Psoas muscle (tissue), 8 donors: ENCODE results near the gene ESRP2. TPM values are rescaled to one million over a fixed set of nuclear protein-coding genes. Genes with fewer than 3 reads are reported as not detected.

Experiments
- ATAC-seq, 4 donors: fragments of 200-7000 bp; cut with Tn5 transposase; one replicate each; pipeline ENCODE4 v1.9.1; 2020; ENCODE audit warnings: moderate library complexity in 3 of 4, mild to moderate bottlenecking in 2 of 4
- DNase-seq, 2 donors: peaks; one replicate each; pipeline ENCODE4 v3.0.0-alpha.2; 2020
- H3K27ac ChIP-seq: fragments of 200-600 bp; one replicate; pipeline ENCODE4 v1.8.0; 2022
- H3K27me3 ChIP-seq, 3 donors: fragments of 200-600 bp in 1 of 3; one replicate each; pipeline versions ENCODE4 v1.6.1 to v1.8.0; 2013 to 2022; ENCODE audit warnings: low read length in 2 of 3, mild to moderate bottlenecking in 2 of 3, moderate library complexity in 1 of 3; ENCODE audit not compliant: insufficient read depth in 3 of 3
- H3K36me3 ChIP-seq, 2 donors: fragments of 200-600 bp in 1 of 2; one replicate each; pipeline versions ENCODE4 v1.6.1 to v1.8.0; 2013 to 2022; ENCODE audit warnings: low read depth in 1 of 2, mild to moderate bottlenecking in 1 of 2, moderate library complexity in 1 of 2; ENCODE audit not compliant: insufficient read depth in 1 of 2
- H3K4me1 ChIP-seq: fragments of 200-600 bp; one replicate; pipeline ENCODE4 v1.8.0; 2022
- H3K4me3 ChIP-seq: fragments of 200-600 bp; one replicate; pipeline ENCODE4 v1.8.0; 2022; ENCODE audit warnings: mild to moderate bottlenecking
- H3K9me3 ChIP-seq: fragments of 200-600 bp; one replicate; pipeline ENCODE4 v1.8.0; 2022
- CTCF ChIP-seq: fragments of 200-600 bp; IDR thresholded peaks from one replicate; pipeline ENCODE4 v1.8.0; 2022; ENCODE audit warnings: antibody characterized with exemption
- WGBS, 3 donors: extraction: QIAGEN DNeasy Blood & Tissue Kit; methylation state at CpG; one replicate each; pipeline versions ENCODE4 v1.1.6 to v1.1.7; 2013; 5-methylcytosine and 5-hydroxymethylcytosine counted together
- intact Hi-C, 2 donors: fragments of 100-400 bp; cut with DNase I; formaldehyde crosslinking; loops; one replicate each; pipeline versions ENCODE4 v1.11.0 to v1.14.2; 2022
- polyA plus RNA-seq, 3 donors: library from polyadenylated mRNA; stranded (reverse); fragments of 200-250 nt; gene quantifications; one replicate each; pipeline ENCODE4 v1.2.3, GENCODE V29; 2013
- total RNA-seq, 4 donors: library from RNA; stranded (reverse); fragmentation: NEBNext Ultra II Directional in 2 of 4; extraction: Animal tissue kit (Norgen Biotek cat#: 25700) in 2 of 4; gene quantifications; one replicate each; pipeline versions ENCODE4 v1.2.1 to v1.2.4, GENCODE V29; 2021 to 2023
- donor health status: healthy with polysubstance abuse.
- donor health status: DM: no; HTN: no; CAD: no; lungs with moderate emphysema.
- donor health status: Bipolar disorder and iron deficiency.
- donor health status: healthy.
- donor health status: DM: yes; HTN: yes; CAD: no.
- donor health status: DM: no; HTN: no; CAD: no.
- donor health status: DM: no; HTN: no; CAD: no.
- donor health status: DM: yes; HTN: yes; CAD: no.

The ESRP2 gene
- total and polyA plus RNA-seq, 7 donors = 0.03 to 0.08 (median 0.05) TPM; not detected in 4

- TF ChIP-seq CTCF = no peak
- WGBS, 3 donors = 72 to 85% (median 82%) methylated on average over 4 of the region's 4 CpGs
- DNase-seq = no peak
- ATAC-seq = no peak
- Histone ChIP-seq H3K27ac (peak overlapping the region; percentile 80), H3K36me3 (peaks cover 2 to 40% of the 10 kb centered on the region in 2 donors), H3K4me3 (no peak overlapping the region), H3K9me3 (no peaks in the 10 kb centered on the region), H3K27me3 (no peaks in the 10 kb centered on the region), H3K4me1 (peaks cover 32% of the 10 kb centered on the region)
- intact Hi-C loops = loop anchor here (5.0 kb wide), 3 partner anchors 129 to 154 kb away; no protein-coding TSS in a partner anchor
These were observed 9.8 kb downstream of the ESRP2 start for GRCh38 chr16:68226116-68226515.

- no peak for TF ChIP-seq CTCF
- peaks cover 4 to 32% of the 10 kb centered on the region in 2 donors for H3K36me3 ChIP-seq
- H3K4me1 ChIP-seq = peaks cover 24% of the 10 kb centered on the region
- DNase-seq (no peak), ATAC-seq (no peak)
- peak overlapping the region; percentile 20 for H3K27ac ChIP-seq
- no peaks in the 10 kb centered on the region for H3K9me3 ChIP-seq
- no peak overlapping the region for H3K4me3 ChIP-seq
- WGBS, 3 donors = 90 to 93% (median 90%) methylated on average over 1 of the region's 1 CpG
- intact Hi-C loops = no loop called here
- H3K27me3 ChIP-seq = no peaks in the 10 kb centered on the region
These were observed 12.9 kb downstream of the ESRP2 start for GRCh38 chr16:68223072-68223471.

- DNase-seq (no peak), ATAC-seq (no peak)
- Histone ChIP-seq H3K27me3 (no peaks in the 10 kb centered on the region), H3K4me1 (peaks cover 4% of the 10 kb centered on the region), H3K4me3 (no peak overlapping the region), H3K36me3 (peaks cover 2 to 30% of the 10 kb centered on the region in 2 donors), H3K27ac (peak overlapping the region; percentile 28), H3K9me3 (no peaks in the 10 kb centered on the region)
- WGBS, 3 donors = 90% methylated on average over 6 of the region's 6 CpGs
- TF ChIP-seq CTCF = no peak
- intact Hi-C loops = no loop called here
These were observed 16.1 kb downstream of the ESRP2 start for GRCh38 chr16:68219725-68220351.

- Histone ChIP-seq H3K27ac (no peak overlapping the region), H3K9me3 (no peaks in the 10 kb centered on the region), H3K4me1 (peaks cover 10% of the 10 kb centered on the region), H3K36me3 (peaks cover 2 to 25% of the 10 kb centered on the region in 2 donors), H3K4me3 (no peak overlapping the region), H3K27me3 (no peaks in the 10 kb centered on the region)
- 88 to 92% (median 91%) methylated on average over 4 of the region's 4 CpGs for WGBS, 3 donors
- ATAC-seq (no peak), DNase-seq (no peak)
- no peak for TF ChIP-seq CTCF
- intact Hi-C loops = no loop called here
These were observed 18.4 kb downstream of the ESRP2 start for GRCh38 chr16:68217506-68217905.

GRCh38 chr16:68216240-68216639, 19.7 kb downstream of the ESRP2 start:
- WGBS, 3 donors = 93 to 98% (median 95%) methylated on average over 3 of the region's 3 CpGs

More at GRCh38 chr16:68216240-68216639, 19.7 kb downstream of the ESRP2 start:
- Histone ChIP-seq H3K27me3 (no peaks in the 10 kb centered on the region), H3K27ac (no peak overlapping the region), H3K4me3 (no peak overlapping the region), H3K9me3 (no peaks in the 10 kb centered on the region), H3K4me1 (peaks cover 10% of the 10 kb centered on the region), H3K36me3 (peaks cover 2 to 21% of the 10 kb centered on the region in 2 donors)
- no peak for TF ChIP-seq CTCF
- intact Hi-C loops = no loop called here
- ATAC-seq (no peak), DNase-seq (no peak)
